HL-60 (cell line): ENCODE results near the gene RASSF5.

Source experiments
- GABPA ChIP-seq: IDR thresholded peaks from 2 replicates; pipeline ENCODE4 v1.6.1; 2012; ENCODE audit warnings: low read depth
- POLR2AphosphoS5 ChIP-seq: IDR thresholded peaks from 2 replicates; pipeline ENCODE4 v1.6.1; 2012; ENCODE audit warnings: low read depth
- REST ChIP-seq: IDR thresholded peaks from 2 replicates; pipeline ENCODE4 v1.6.1; 2012; ENCODE audit warnings: low read depth; ENCODE audit not compliant: insufficient replicate concordance
- SPI1 ChIP-seq: IDR thresholded peaks from 2 replicates; pipeline ENCODE4 v1.6.1; 2012; ENCODE audit warnings: low read depth, mild to moderate bottlenecking, borderline replicate concordance
- TF ChIP-seq, protein P1 (sequence below): IDR thresholded peaks from one replicate; pipeline ENCODE4 v1.5.1; 2011; ENCODE audit warnings: low read length, control low read depth, inconsistent platforms; ENCODE audit not compliant: insufficient read depth

DNA sequence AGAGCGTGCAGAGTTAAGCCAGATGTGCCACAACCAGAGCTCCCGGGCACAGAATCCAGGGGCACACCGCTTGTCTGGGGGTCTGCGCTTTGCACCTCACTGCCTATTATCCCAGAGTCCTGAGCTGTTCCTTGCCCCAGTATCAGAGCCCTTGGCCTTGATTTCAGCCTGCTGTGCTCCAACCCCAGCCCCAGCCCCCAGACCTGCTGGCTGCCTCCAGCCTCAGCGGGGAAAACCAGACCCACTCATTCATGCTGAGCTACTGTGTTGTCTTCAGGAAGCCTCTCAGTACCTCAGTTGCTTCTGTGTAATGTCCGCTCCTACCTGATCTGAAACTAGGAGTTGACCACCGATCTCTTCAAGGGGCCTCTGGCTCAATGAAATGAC lies 35.9 kb upstream of the RASSF5 start:
- TF ChIP-seq, protein P1, sequence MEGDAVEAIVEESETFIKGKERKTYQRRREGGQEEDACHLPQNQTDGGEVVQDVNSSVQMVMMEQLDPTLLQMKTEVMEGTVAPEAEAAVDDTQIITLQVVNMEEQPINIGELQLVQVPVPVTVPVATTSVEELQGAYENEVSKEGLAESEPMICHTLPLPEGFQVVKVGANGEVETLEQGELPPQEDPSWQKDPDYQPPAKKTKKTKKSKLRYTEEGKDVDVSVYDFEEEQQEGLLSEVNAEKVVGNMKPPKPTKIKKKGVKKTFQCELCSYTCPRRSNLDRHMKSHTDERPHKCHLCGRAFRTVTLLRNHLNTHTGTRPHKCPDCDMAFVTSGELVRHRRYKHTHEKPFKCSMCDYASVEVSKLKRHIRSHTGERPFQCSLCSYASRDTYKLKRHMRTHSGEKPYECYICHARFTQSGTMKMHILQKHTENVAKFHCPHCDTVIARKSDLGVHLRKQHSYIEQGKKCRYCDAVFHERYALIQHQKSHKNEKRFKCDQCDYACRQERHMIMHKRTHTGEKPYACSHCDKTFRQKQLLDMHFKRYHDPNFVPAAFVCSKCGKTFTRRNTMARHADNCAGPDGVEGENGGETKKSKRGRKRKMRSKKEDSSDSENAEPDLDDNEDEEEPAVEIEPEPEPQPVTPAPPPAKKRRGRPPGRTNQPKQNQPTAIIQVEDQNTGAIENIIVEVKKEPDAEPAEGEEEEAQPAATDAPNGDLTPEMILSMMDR = no peak
- TF ChIP-seq POLR2AphosphoS5 = no peak
- TF ChIP-seq GABPA = no peak
- TF ChIP-seq REST = no peak
- no peak for TF ChIP-seq SPI1
